NCI-H526 treated with DMSO at 0.1 percent for 48 hours (cell line): ENCODE results near the gene DDX41.

ENCODE experiments used
- DNase-seq: peaks from one replicate; lab custom pipeline; 2025; lab: John Stamatoyannopoulos, UW

The DDX41 gene

DNA sequence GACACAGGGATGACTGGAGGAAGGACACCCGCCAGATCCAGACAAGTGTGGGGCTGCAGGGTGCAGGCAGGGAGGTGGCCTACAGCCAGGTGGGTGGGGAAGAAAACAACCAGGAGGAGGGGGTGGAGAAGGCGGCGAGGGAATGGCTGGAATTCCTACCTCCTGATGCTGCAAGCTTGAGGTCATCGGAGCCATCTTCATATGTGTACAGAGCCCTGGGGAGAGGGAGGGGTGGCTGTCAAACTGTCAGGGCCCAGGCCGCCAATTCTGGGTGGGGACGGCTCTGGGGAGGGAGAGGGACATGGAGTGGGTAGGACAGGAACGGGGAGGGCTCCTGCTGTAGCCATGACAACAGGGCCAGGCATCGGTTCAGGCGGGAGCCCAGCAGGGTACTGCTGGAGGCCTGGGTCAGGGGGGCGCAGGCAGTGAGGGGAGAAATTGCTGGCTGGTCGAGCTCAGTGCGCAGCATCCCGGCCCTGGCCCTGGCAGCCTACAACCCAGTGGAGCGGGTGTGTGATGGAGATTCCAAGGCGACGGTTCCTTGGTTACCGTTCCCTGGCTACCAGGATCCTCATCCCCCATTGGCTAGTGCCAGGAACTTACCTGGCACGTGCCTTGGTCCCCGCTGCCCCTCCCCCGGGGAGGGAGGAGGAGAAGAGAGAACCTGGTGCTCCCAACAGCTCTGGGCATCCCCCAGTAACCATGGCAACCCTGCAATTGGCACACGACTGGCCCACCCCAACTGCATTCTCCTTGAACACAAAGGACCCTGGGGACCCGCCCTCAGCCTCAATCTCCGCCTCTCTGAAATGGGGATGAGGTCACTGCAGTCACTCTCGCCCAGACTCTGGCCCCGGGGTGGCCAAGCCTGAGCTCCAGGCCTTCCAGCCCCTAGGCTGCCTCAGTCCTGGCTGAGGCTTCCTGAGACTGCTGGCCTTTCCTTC is 47.8 kb downstream of the DDX41 start:
- DNase-seq = no peak

DNA sequence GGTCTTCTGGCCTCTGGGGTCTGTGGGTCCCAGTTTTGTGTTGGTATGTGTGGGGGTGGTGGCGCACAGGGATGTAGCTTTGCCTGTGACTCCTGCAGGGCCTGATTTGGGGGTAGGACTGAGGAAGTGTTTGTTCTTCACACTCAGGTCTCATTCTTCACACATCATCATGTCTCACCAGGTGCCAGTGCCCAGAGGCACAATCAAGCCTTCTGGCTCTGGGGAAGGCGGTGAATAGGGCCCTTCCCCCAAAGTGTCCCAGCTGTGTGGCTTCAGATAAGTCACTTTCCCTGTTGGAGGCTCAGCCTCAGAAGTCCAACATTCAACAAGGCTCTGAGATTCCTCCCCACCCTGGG is 48.5 kb downstream of the DDX41 start:
- DNase-seq = no peak

DNA sequence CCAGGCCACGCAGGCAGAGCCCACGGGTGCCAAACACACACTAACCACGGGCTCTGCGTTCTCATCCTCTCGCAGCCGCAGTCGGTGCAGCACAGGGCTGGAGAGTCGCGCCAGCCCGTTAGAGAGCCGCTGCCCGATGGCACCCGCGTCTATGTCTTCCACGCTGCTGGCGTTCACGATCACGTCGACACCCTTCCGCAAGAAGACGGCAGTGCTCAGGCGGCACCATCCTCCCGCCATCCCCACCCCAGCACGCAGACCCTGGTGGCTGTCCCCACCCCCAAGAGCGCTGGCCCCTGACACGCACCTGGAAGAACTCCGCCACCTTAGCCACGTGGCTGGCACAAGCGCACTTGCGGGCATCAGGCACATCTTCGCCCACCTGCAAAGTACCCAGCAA is 49.3 kb downstream of the DDX41 start:
- no peak for DNase-seq

DNA sequence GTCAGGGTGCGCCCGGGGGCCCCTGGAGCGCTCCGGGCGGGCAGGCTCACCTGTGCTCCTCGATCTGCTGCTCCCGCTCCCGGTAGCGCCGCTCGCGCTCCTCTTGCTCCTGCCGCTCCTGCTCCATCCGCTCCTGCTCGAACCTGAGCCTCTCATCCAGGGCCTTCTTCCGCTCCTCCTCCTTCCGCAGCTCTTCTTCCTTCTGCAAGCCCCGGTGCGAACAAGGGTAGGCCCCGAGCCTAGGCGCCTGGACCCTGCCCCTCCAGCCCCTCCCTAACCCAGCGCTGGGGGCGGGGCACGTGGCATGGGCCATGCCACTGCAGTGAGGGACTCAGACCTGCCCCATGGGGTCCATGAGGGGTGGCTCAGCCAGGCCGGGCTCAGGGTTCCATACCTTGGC is 49.9 kb downstream of the DDX41 start:
- no peak for DNase-seq

DNA sequence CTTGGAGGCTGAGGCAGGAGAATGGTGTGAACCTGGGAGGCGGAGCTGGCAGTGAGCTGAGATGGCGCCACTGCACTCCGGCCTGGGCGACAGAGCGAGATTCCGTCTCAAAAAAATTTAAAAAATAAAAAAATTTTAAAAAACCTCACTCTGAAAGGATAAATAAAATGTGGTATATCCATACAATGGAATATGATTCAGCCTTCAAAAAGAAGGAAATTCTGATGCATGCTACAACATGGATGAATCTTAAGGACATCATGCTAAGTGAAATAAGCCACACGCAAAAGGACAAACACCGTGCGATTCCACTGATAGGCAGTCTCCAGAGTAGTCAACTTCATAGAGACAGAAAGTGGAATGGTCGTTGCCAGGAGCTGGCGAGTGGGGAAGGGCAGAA is 51.7 kb downstream of the DDX41 start:
- no peak for DNase-seq

DNA sequence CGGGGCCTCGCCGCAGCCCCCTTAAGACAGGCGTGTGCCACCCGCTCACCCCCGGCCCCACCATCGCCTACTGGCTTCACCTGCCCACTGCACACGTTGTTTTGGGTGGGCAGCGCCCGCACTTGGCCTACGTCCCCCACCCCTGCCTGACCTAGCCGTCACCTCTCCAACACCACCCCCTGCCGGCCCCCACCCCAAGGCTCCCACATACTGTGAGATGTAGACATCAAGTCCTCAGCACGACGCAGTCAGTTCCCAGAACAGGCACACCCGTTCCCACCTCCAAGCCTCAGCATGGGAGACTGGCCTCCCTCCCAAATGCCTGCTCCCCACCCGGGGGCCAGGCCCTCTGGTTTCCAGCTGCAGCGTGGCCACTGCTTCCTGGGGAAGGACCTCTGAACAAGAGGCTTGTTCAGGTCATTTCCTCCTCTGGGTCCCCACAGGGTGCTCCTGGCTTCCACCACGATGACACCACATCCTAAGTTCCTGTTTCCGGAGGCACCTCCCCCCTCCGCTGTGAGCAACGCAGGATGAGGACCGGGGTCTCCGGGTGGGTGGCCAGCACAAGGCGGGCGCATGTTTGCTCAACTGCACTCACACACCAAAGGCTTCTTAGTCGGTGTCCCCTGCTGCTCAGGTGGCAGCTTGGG is 54.6 kb downstream of the DDX41 start:
- DNase-seq = no peak
